SK-N-SH (cell line): Measurements from ENCODE around the gene RAMACL.

ENCODE experiments used
- CTCF ChIP-seq: fragments of 200-600 bp; sonication (generic); IDR thresholded peaks from 2 replicates; pipeline ENCODE4 v1.6.1; 2017; ENCODE audit warnings: antibody characterized with exemption, mild to moderate bottlenecking, moderate library complexity
- IRF3 ChIP-seq: fragments of 150-350 bp; IDR thresholded peaks from 2 replicates; pipeline ENCODE4 v1.6.1; 2016; ENCODE audit warnings: mild to moderate bottlenecking, low read depth, low read length
- MAX ChIP-seq: IDR thresholded peaks from 2 replicates; pipeline ENCODE4 v1.4.0; 2012; ENCODE audit warnings: low read depth
- PBX3 ChIP-seq: IDR thresholded peaks from 2 replicates; pipeline ENCODE4; 2012
- RAD21 ChIP-seq: IDR thresholded peaks from 2 replicates; pipeline ENCODE4 v1.6.1; 2012; ENCODE audit warnings: mild to moderate bottlenecking, low read length
- SMC3 ChIP-seq: IDR thresholded peaks from 2 replicates; pipeline ENCODE4 v1.6.1; 2012; ENCODE audit warnings: low read depth, low read length, improper control_type of control experiment

GRCh38 chr6:166562726-166563125 is 23.8 kb downstream of the RAMACL start:
- no peak for TF ChIP-seq CTCF
- no peak for TF ChIP-seq IRF3
- TF ChIP-seq SMC3 = no peak
- TF ChIP-seq RAD21 = no peak
- TF ChIP-seq MAX = no peak
- no peak for TF ChIP-seq PBX3
